ENCODE data around the gene CLEC4G.

The CLEC4G gene

GRCh38 chr19:7722231-7722651 lies 9.7 kb downstream of the CLEC4G start:
- no peak for ATAC-seq
- TF ChIP-seq ZNF70 (CRISPR knock-in tag; IDR thresholded peaks at IDR 0.05) (no peak), PPARA (CRISPR knock-in tag; IDR thresholded peaks at IDR 0.05; ENCODE audit: borderline replicate concordance) (no peak), ZNF8 (CRISPR knock-in tag; IDR thresholded peaks at IDR 0.05) (no peak), BACH2 (CRISPR knock-in tag; IDR thresholded peaks at IDR 0.05; ENCODE audit: borderline replicate concordance) (no peak), ZFP30 (CRISPR knock-in tag; IDR thresholded peaks at IDR 0.05) (no peak), ZNF565 (CRISPR knock-in tag; conservative IDR thresholded peaks at IDR 0.05; ENCODE audit: low read depth) (no peak), ESRRG (CRISPR knock-in tag; IDR thresholded peaks at IDR 0.05) (no peak), ZFP3 (CRISPR knock-in tag; IDR thresholded peaks at IDR 0.05) (no peak)

- no peak for ATAC-seq
- no peak for TF ChIP-seq ARNTL (CRISPR knock-in tag; IDR thresholded peaks at IDR 0.05; ENCODE audit: borderline replicate concordance, low read depth)
- no peak for TF ChIP-seq RARB (CRISPR knock-in tag; IDR thresholded peaks at IDR 0.05)
- no peak for TF ChIP-seq ZNF565 (CRISPR knock-in tag; conservative IDR thresholded peaks at IDR 0.05; ENCODE audit: low read depth)
- TF ChIP-seq TOX (CRISPR knock-in tag; IDR thresholded peaks at IDR 0.05; ENCODE audit: borderline replicate concordance) = no peak
- no peak for TF ChIP-seq PATZ1 (CRISPR knock-in tag; IDR thresholded peaks at IDR 0.05; ENCODE audit: borderline replicate concordance)
- no peak for TF ChIP-seq BACH2 (CRISPR knock-in tag; IDR thresholded peaks at IDR 0.05; ENCODE audit: borderline replicate concordance)
- no peak for TF ChIP-seq ZNF70 (CRISPR knock-in tag; IDR thresholded peaks at IDR 0.05)
- TF ChIP-seq TCF4 (CRISPR knock-in tag; IDR thresholded peaks at IDR 0.05; ENCODE audit: borderline replicate concordance) = no peak
- TF ChIP-seq GLIS3 (CRISPR knock-in tag; IDR thresholded peaks at IDR 0.05) = no peak
Observed at GRCh38 chr19:7720351-7720750, 11.6 kb downstream of the CLEC4G start.

- TF ChIP-seq SNAI2 (CRISPR knock-in tag; IDR thresholded peaks at IDR 0.05) = no peak
- no peak for TF ChIP-seq BACH2 (CRISPR knock-in tag; IDR thresholded peaks at IDR 0.05; ENCODE audit: borderline replicate concordance)
- TF ChIP-seq PATZ1 (CRISPR knock-in tag; IDR thresholded peaks at IDR 0.05; ENCODE audit: borderline replicate concordance) = no peak
- TF ChIP-seq TOX (CRISPR knock-in tag; IDR thresholded peaks at IDR 0.05; ENCODE audit: borderline replicate concordance) = no peak
- TF ChIP-seq ISL1 (CRISPR knock-in tag; IDR thresholded peaks at IDR 0.05) = no peak
- no peak for TF ChIP-seq ZNF8 (CRISPR knock-in tag; IDR thresholded peaks at IDR 0.05)
- TF ChIP-seq ESRRG (CRISPR knock-in tag; IDR thresholded peaks at IDR 0.05) = no peak
- TF ChIP-seq TCF4 (CRISPR knock-in tag; IDR thresholded peaks at IDR 0.05; ENCODE audit: borderline replicate concordance) = no peak
- TF ChIP-seq CSRNP3 (CRISPR knock-in tag; IDR thresholded peaks at IDR 0.05) = no peak
- TF ChIP-seq RARB (CRISPR knock-in tag; IDR thresholded peaks at IDR 0.05) = no peak
- no peak for TF ChIP-seq ARNTL (CRISPR knock-in tag; IDR thresholded peaks at IDR 0.05; ENCODE audit: borderline replicate concordance, low read depth)
- no peak for ATAC-seq
Observed at GRCh38 chr19:7718668-7719067, 13.2 kb downstream of the CLEC4G start.

- no peak for ATAC-seq
- no peak for TF ChIP-seq SNAI2 (CRISPR knock-in tag; IDR thresholded peaks at IDR 0.05)
- TF ChIP-seq GLIS3 (CRISPR knock-in tag; IDR thresholded peaks at IDR 0.05) = no peak
- TF ChIP-seq ZNF8 (CRISPR knock-in tag; IDR thresholded peaks at IDR 0.05) = no peak
- no peak for TF ChIP-seq PATZ1 (CRISPR knock-in tag; IDR thresholded peaks at IDR 0.05; ENCODE audit: borderline replicate concordance)
- no peak for TF ChIP-seq ISL1 (CRISPR knock-in tag; IDR thresholded peaks at IDR 0.05)
- no peak for TF ChIP-seq PPARA (CRISPR knock-in tag; IDR thresholded peaks at IDR 0.05; ENCODE audit: borderline replicate concordance)
- no peak for TF ChIP-seq TCF4 (CRISPR knock-in tag; IDR thresholded peaks at IDR 0.05; ENCODE audit: borderline replicate concordance)
- TF ChIP-seq OSR1 (CRISPR knock-in tag; IDR thresholded peaks at IDR 0.05) = no peak
- TF ChIP-seq ZFP3 (CRISPR knock-in tag; IDR thresholded peaks at IDR 0.05) = no peak
- no peak for TF ChIP-seq ZNF565 (CRISPR knock-in tag; conservative IDR thresholded peaks at IDR 0.05; ENCODE audit: low read depth)
- TF ChIP-seq CREB5 (CRISPR knock-in tag; IDR thresholded peaks at IDR 0.05; ENCODE audit: low read depth) = no peak
- no peak for TF ChIP-seq ZC3H10 (CRISPR knock-in tag; IDR thresholded peaks at IDR 0.05)
- no peak for TF ChIP-seq CSRNP3 (CRISPR knock-in tag; IDR thresholded peaks at IDR 0.05)
- TF ChIP-seq RARB (CRISPR knock-in tag; IDR thresholded peaks at IDR 0.05) = no peak
- no peak for TF ChIP-seq TOX (CRISPR knock-in tag; IDR thresholded peaks at IDR 0.05; ENCODE audit: borderline replicate concordance)
- TF ChIP-seq ZNF70 (CRISPR knock-in tag; IDR thresholded peaks at IDR 0.05) = no peak
- TF ChIP-seq POU6F1 (CRISPR knock-in tag; IDR thresholded peaks at IDR 0.05; ENCODE audit: borderline replicate concordance, low read depth) = no peak
Observed at GRCh38 chr19:7716762-7717161, 15.1 kb downstream of the CLEC4G start.
